Measurements from ENCODE around the gene NDUFB1. TPM values are rescaled to one million over a fixed set of nuclear protein-coding genes. Genes with fewer than 3 reads are reported as not detected.
A peak's percentile ranks its signal among the peaks of the same experiment; 100 is the strongest.

The NDUFB1 gene
- 100 to 1,000 TPM in 3 of 7 donors, 10 to 100 TPM in 4; 67.2 to 237 (median 85.7) TPM for total RNA-seq
- 100 to 1,000 TPM; 533 to 582 (median 580) TPM for polyA plus RNA-seq
- long read RNA-seq, donor 1, transcript NDUFB1-201 (3 exons, 528 nt) = major isoform, 92 of 118 reads
- long read RNA-seq, donor 1, transcript NDUFB1-203 (2 exons, 1,333 nt) = minor isoform, 23 of 118 reads
- long read RNA-seq, donor 1, partial matches to known transcripts = 0 of 118 reads
- long read RNA-seq, donor 1, other reads (novel, unspliced or antisense) = 0 of 118 reads
- long read RNA-seq, donor 2, transcript NDUFB1-201 (3 exons, 528 nt) = major isoform, 94 of 141 reads
- long read RNA-seq, donor 2, transcript NDUFB1-203 (2 exons, 1,333 nt) = minor isoform, 30 of 141 reads
- long read RNA-seq, donor 2, transcript NDUFB1-202 (4 exons, 454 nt) = minor isoform, 7 of 141 reads
- long read RNA-seq, donor 2, partial matches to known transcripts = 9 of 141 reads
- long read RNA-seq, donor 2, other reads (novel, unspliced or antisense) = 0 of 141 reads

- peak; percentile 96 for DNase-seq
- Histone ChIP-seq H3K4me1 (peaks cover 18 to 87% (median 47%) of the 10 kb centered on the region in 6 donors), H3K36me3 (peaks cover 0 to 41% (median 8%) of the 10 kb centered on the region in 6 donors), H3K4me3 (peak within 1 kb of the TSS; percentile 71 to 95 (median 88)), H3K27me3 (replicated peaks in 1 of 7) (no peaks in the 10 kb centered on the region), H3K9me3 (no peaks in the 10 kb centered on the region), H3K27ac (peak within 1 kb of the TSS; percentile 79 to 96 (median 94))
- intact Hi-C loops (cut with DNase I; ENCODE audit: low total_unique reads) = no loop called here
- WGBS, 5 donors = 0 to 1% (median 0%) methylated on average over 35 to 55 of the region's 55 CpGs
- TF ChIP-seq CTCF (IDR thresholded peaks at IDR 0.05 in 8 of 11, conservative IDR thresholded peaks at IDR 0.05 in 3 of 11) (peak in 5 of 11 experiments; percentile 20 to 46 (median 44)), POLR2A (IDR thresholded peaks at IDR 0.05) (peak in 2 of 3 donors; percentile 7 to 50), POLR2AphosphoS5 (IDR thresholded peaks at IDR 0.05) (peak; percentile 81 to 87 (median 84))
Observed at GRCh38 chr14:92121670-92122350, at the start of gene NDUFB1, which contains the start of gene CPSF2. Gene NDUFB1, minus strand, starts transcription at chr14:92121706. Its CDS starts 4,069 bp downstream, at chr14:92117637. Gene CPSF2, plus strand, starts transcription at chr14:92121969. Its CDS starts 9,016 bp downstream, at chr14:92130985.

- peaks cover 0 to 7% (median 1%) of the 10 kb centered on the region in 6 donors for H3K4me1 ChIP-seq
- TF ChIP-seq CTCF (IDR thresholded peaks at IDR 0.05 in 8 of 11, conservative IDR thresholded peaks at IDR 0.05 in 3 of 11) (no peak), POLR2AphosphoS5 (IDR thresholded peaks at IDR 0.05) (no peak), POLR2A (IDR thresholded peaks at IDR 0.05) (no peak)
- WGBS, 5 donors = 95 to 100% (median 97%) methylated on average over 2 of the region's 2 CpGs
- peaks cover 0 to 16% (median 12%) of the 10 kb centered on the region in 8 donors for H3K9me3 ChIP-seq
- H3K27me3 ChIP-seq (replicated peaks in 1 of 7) = no peaks in the 10 kb centered on the region
- no peak overlapping the region for H3K27ac ChIP-seq
- no peak overlapping the region for H3K4me3 ChIP-seq
- intact Hi-C loops (cut with DNase I; ENCODE audit: low total_unique reads) = no loop called here
- no peak for DNase-seq
- peaks cover 0 to 88% (median 50%) of the 10 kb centered on the region in 6 donors for H3K36me3 ChIP-seq
Observed at GRCh38 chr14:92164958-92165357, 43.5 kb upstream of the NDUFB1 start.

- Histone ChIP-seq H3K4me1 (peaks cover 0 to 7% (median 1%) of the 10 kb centered on the region in 6 donors), H3K4me3 (no peak overlapping the region), H3K36me3 (peaks cover 0 to 100% (median 79%) of the 10 kb centered on the region in 6 donors), H3K27me3 (replicated peaks in 1 of 7) (no peaks in the 10 kb centered on the region), H3K9me3 (peaks cover 0 to 16% (median 12%) of the 10 kb centered on the region in 8 donors), H3K27ac (no peak overlapping the region)
- intact Hi-C loops (cut with DNase I; ENCODE audit: low total_unique reads) = no loop called here
- no peak for DNase-seq
- WGBS, 5 donors = 78 to 90% (median 82%) methylated on average over 3 of the region's 3 CpGs
- TF ChIP-seq POLR2AphosphoS5 (IDR thresholded peaks at IDR 0.05) (no peak), POLR2A (IDR thresholded peaks at IDR 0.05) (no peak), CTCF (IDR thresholded peaks at IDR 0.05 in 8 of 11, conservative IDR thresholded peaks at IDR 0.05 in 3 of 11) (no peak)
Observed at GRCh38 chr14:92161521-92161920, 40.0 kb upstream of the NDUFB1 start.
